DOHH2 (cell line): ENCODE measurements around the gene TNS1.

ENCODE experiments used
- CTCF ChIP-seq: fragments of 200-600 bp; sonication (generic); IDR thresholded peaks from one replicate; pipeline ENCODE4 v1.5.1; 2014; ENCODE audit warnings: antibody characterized with exemption, mild to moderate bottlenecking, low read depth, low read length; ENCODE audit not compliant: poor library complexity, severe bottlenecking
- EZH2phosphoT487 ChIP-seq: fragments of 200-600 bp; sonication (generic); IDR thresholded peaks from 2 replicates; pipeline ENCODE4 v1.6.1; 2017; ENCODE audit warnings: borderline replicate concordance, mild to moderate bottlenecking, antibody characterized with exemption, low read length, moderate library complexity, mixed read lengths

GRCh38 chr2:218040883-218041282 lies 38.1 kb upstream of the TNS1 start:
- TF ChIP-seq CTCF (no peak), EZH2phosphoT487 (no peak)
